HK-2 (cell line): ENCODE results near the gene TSHZ1.

Experiments used
- DNase-seq: peaks from one replicate; pipeline ENCODE4 v3.0.0-alpha.2; 2018; ENCODE audit not compliant: unreplicated experiment

TSHZ1 gene

DNA sequence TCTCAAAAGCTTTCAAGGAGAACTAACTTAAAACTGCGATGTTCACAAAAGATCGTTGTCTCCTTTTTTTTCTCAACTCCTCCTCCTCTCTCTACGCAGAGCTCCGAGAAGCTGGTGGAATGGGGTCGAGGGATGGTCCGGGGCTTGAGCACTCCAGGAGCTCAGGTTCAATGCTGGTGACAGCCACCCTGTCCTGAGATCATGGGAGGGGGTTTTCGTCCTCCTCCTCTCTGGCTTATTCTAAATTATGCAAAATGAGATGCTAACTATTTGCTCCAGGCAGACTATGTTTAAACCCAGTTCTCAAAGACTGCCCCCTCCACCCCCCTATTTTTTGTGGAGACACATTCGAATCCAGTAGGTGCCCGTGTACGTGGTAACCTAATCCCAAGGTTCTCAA is 11.8 kb downstream of the TSHZ1 start:
- no peak for DNase-seq

GRCh38 chr18:75223687-75224347 is 13.2 kb downstream of the TSHZ1 start:
- no peak for DNase-seq

DNA sequence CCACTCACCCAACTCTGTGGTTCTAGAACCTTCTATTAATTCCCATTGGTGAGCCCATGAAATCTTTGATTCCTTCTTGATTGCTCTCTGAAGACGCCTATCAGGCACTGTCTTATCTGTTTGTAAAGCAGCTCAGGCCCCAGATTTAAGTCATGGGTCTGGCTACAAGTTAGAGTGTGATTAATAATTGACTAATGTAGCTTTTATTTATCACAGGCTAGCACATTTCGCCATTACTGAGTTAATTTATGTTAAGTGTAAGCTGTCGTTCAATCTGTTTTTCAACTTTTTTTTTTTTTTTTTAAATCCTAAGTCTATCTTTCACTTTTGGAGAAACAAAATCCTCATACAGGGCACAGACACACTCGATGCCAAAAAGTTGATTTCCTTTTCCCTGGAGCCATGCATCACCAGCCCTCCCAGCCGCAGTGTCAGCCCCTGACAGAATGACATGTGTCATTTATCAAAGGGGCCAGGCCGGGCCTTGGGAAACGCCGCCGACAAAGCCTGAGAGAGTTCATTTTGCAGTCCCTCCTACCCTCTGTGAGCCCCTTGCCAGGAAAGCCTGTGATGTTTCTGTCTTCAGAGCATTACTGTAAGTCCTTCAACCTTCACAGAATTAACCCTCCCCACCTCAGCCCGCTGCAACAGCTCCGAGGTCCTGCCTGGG is 15.8 kb downstream of the TSHZ1 start:
- DNase-seq: no peak

DNA sequence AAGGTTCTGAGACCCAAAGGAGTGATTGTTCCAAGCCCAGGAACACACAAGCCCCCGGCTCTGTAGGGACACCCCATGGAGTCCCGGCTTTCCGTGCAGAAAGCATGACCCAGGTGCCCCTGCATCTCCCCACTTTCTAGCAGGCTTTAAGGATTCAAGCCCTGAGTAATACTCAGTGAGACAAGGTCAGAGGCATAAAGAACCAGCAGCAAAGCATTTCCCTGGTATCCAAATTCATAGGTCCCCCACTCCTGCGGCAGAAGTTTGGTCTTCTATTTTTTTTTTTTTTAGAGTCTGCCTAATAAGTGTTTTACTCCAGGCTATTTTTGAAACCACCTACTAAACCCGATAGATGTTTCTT is 16.3 kb downstream of the TSHZ1 start:
- DNase-seq: no peak

DNA sequence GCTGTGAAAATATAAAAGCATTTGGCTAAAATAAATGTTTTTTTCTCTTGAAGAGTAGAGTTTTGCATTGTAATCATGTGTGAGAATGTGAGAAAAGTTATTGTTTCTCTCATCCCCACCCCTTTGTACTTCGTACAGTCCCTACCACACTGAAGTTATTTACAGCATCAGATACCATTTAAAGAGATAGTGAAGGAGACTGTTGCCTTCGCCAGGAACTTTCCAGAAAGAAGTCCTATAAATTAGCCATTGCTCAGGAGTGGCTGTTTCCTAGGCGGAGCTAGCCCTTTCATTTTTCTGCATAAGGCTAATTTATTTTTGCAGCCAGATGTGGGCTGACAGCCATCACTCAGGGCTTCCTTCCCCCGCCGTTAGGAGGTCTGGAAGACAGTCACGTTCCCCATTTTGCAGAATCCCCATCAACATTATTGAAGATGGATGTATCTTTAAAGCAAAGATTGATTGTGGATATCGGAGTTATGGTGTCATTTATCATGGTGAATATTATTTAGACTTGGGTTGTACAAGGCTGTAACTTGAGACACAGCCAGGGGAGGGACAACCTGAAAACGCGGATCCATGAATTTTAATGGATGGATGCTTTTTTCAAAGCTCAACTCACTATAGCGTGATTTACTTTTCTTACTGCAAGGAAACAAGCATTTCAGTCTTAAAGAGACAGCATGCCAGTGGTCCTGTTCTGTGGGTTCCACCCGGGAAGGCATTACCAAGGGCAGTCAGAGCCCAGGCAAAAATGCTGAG is 17.1 kb downstream of the TSHZ1 start:
- no peak for DNase-seq

DNA sequence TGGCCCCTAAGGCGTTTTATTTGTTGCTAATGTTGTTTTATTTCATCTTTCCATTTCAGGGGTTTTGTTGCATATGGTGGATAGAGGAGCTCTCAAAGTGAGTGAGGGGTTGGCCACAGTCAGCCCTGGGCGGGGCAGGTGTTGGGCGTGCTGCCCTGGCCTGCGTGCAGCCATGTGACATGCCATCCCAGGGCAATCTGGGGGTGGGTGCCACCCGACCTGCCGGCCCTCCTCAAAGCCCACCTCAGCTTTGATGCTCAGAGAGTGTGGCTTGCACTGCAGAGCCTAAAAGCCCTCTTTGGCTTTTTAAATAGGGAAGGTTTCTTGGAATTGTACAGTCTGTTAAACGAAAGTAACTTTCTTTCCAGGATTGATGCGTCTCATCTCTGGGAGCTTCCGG is 18.4 kb downstream of the TSHZ1 start:
- no peak for DNase-seq

GRCh38 chr18:75229437-75229836 is 18.8 kb downstream of the TSHZ1 start:
- DNase-seq: no peak

DNA sequence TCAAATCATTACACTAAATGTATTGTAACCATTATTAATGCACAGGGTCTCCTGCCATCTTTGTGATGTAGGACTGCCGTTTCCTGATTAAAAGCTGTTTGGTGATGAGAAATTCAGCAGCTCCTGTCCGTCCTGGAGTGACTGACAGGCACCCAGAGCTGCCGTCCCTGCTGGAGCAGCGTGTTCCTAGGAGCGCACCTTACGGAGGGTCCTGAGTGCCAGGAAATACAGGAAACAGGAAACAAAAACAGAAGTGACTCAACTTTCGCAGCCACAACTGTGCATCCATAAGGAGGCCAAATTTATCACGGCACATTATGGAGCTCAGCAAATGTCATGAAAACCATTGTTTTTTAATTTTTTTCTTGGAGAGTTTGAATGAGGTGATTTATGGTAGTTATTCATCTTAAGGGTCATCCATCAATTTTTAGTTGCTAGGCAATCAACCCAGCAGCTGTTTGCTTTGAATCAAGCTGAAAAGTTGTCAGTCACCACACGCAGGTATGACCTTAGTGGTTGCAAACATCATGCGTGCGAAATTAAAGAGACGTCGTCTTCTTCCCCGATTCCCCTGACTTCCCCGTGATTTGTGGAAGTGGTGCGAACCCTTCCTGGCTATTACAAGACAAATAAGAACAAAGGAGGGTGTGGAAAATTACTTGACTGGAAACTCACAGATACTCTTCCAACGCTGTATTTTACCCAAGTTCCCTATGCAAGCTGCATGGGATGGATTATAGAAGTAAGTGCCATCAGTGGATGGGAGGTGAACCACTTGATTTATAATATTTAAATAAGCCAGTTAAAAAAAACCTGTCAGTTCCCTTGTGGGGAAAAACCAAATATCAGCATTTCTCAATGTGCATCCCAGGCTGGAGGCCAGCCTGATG is 19.8 kb downstream of the TSHZ1 start:
- DNase-seq: no peak

- no peak for DNase-seq
Observed at GRCh38 chr18:75231053-75231406, 20.4 kb downstream of the TSHZ1 start.

GRCh38 chr18:75234901-75235300 is 24.3 kb downstream of the TSHZ1 start:
- DNase-seq: no peak

- no peak for DNase-seq
Observed at GRCh38 chr18:75235896-75236295, 25.3 kb downstream of the TSHZ1 start.

DNA sequence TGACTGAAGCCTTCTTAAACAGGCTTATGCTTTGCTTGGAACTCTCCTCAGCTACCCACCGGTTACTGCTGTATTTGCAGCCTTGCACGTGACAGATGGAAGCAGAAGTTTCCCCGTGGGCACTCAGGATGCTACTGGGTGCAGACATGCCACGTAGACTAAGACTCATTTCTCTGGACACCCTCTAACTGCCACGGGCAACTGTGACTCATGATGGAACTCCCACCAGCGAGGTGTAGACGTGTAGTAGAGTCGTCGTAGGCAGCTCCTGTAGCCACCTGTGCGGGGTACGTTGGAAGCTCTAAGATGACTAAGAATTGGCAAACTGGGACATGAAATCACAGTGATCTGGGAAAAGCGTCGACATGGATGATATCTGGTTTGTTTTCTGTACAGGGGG is 27.5 kb downstream of the TSHZ1 start:
- DNase-seq: no peak

DNA sequence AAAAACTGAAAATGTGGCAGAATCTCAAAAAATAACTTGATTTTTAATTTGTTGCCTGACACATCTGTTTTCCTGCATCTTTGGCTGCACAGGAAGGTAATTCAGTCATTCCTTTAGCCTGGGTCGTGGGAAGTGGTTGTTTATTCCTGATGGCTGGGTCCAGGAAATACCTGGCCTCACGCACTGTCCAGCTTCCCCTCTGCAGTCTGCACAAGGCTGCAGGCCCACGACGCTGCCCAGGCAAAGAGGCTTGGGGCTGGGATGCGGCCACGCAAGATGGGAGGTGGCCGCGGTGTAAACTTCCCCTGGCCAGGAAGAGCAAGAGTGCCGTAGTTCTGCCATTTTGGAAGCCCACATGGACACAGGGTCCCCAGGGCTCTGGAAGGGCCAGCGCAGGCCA is 28.2 kb downstream of the TSHZ1 start:
- DNase-seq: no peak

DNA sequence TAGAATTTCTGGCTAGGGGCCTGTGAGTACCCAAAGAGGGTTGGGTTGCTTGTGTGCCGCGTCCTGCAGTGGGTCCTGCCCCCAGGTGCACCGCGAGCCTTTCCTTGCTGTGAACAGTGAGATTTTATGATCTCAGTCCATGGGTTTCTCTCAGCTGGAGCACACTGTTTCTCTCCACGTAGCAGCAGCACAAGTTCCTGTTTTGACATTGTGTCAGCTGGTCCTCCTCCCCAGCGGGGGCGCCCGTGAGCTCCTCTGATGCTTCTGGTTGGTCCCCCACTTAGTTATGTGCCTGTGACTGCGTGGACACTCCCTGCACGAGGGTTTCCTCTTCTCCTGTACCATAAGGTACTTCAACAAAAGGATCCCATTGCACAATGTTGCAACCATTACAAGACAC is 29.8 kb downstream of the TSHZ1 start:
- no peak for DNase-seq

GRCh38 chr18:75241705-75242104 is 31.1 kb downstream of the TSHZ1 start:
- DNase-seq: no peak

- DNase-seq: no peak
Observed at GRCh38 chr18:75244351-75245313, 34.0 kb downstream of the TSHZ1 start.

DNA sequence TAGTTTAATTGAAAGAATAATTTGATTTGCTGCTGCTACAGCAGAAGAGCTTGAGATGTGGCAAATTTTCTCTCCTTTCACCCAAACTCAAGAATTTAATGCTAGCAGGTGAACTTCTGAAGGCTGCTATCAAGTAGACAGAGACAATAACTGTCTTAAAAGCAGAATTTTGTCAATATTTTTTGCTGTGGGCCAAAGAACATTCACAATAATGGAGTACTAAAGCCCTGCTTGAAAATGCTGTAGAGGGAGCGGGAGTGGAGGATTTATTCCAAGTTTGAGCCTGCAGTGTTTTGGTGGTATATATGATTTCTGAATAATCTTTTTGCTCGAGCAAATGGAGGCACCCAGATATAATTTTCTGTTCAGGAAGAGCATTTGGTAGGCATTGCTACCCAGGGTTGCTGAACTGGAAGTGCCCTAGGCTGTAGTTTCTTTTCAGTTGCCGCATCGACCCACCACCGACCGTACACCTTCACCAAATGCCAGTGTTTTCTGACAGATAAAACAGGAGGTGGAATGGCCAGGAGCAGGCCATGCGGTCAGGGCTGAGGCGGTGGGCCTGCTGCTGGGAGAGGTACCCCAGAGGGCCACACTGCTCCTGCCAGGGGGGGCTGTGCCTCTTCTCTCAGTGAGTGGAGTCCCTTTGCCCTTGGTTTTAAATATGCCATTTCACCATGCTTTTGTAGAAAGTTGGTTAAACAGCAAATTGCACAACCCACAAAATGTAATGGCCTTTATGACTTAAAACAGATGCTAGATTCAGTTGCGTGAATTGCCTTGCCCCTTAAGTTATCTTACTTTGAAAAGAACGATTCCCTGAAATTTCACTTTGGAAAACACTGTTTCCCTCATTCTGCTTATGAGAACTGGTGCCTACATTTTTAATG is 36.4 kb downstream of the TSHZ1 start:
- DNase-seq: no peak

GRCh38 chr18:75247611-75248421 is 37.2 kb downstream of the TSHZ1 start:
- no peak for DNase-seq
